Keratinocyte (primary cell): ENCODE measurements around the gene YAE1. TPM values are rescaled to one million over a fixed set of nuclear protein-coding genes. Genes with fewer than 3 reads are reported as not detected.

Experiments
- DNase-seq: peaks from one replicate; pipeline ENCODE4 v3.0.0-alpha.2; 2011; ENCODE audit warnings: low read depth, missing footprints, low spot score
- FAIRE-seq: peaks from 2 replicates; lab custom pipeline; 2011; peaks lifted over from hg19 to GRCh38; lab: Jason Lieb, UNC
- H2AFZ ChIP-seq: 2 replicates; pipeline ENCODE4 v1.6.0; 2012; ENCODE audit warnings: low read length, control low read depth, inconsistent platforms; ENCODE audit not compliant: control insufficient read depth
- H3K27ac ChIP-seq: 2 replicates; pipeline ENCODE4 v1.5.1; 2011; ENCODE audit warnings: low read length; ENCODE audit not compliant: control insufficient read depth, insufficient read depth
- H3K27me3 ChIP-seq: 3 replicates; pipeline ENCODE4 v1.6.0; 2011; ENCODE audit warnings: low read length; ENCODE audit not compliant: control insufficient read depth, insufficient read depth; ENCODE audit errors: extremely low read depth
- H3K36me3 ChIP-seq, 2 experiments: 2 replicates in 1 of 2; 3 replicates in 1 of 2; pipeline ENCODE4 v1.5.1; 2011; ENCODE audit warnings: low read length in 2 of 2, mild to moderate bottlenecking in 1 of 2; ENCODE audit not compliant: control insufficient read depth in 2 of 2, insufficient read depth in 2 of 2; ENCODE audit errors: extremely low read depth in 1 of 2
- H3K4me1 ChIP-seq: 3 replicates; pipeline ENCODE4 v1.5.1; 2011; ENCODE audit warnings: low read length; ENCODE audit not compliant: control insufficient read depth, insufficient read depth; ENCODE audit errors: extremely low read depth
- H3K4me2 ChIP-seq: 3 replicates; pipeline ENCODE4 v1.6.0; 2011; ENCODE audit warnings: low read depth, low read length; ENCODE audit not compliant: control insufficient read depth, insufficient read depth; ENCODE audit errors: extremely low read depth
- H3K4me3 ChIP-seq, 3 experiments: fragments of 200-600 bp in 1 of 3; sonication (generic) in 1 of 3; 2 replicates in 2 of 3; 3 replicates in 1 of 3; pipeline ENCODE4 v1.5.1; 2011 to 2016; ENCODE audit warnings: low read length in 3 of 3, mild to moderate bottlenecking in 3 of 3, control low read depth in 2 of 3, inconsistent platforms in 1 of 3, low read depth in 1 of 3, mixed read lengths in 1 of 3, mixed run types in 1 of 3, moderate library complexity in 1 of 3; ENCODE audit not compliant: control insufficient read depth in 2 of 3, insufficient read depth in 2 of 3; ENCODE audit errors: extremely low read depth in 1 of 3
- H3K79me2 ChIP-seq: 2 replicates; pipeline ENCODE4 v1.6.0; 2012; ENCODE audit warnings: low read length; ENCODE audit not compliant: control insufficient read depth, insufficient read depth
- H3K9ac ChIP-seq: 3 replicates; pipeline ENCODE4 v1.6.0; 2011; ENCODE audit warnings: low read length; ENCODE audit not compliant: control insufficient read depth, insufficient read depth; ENCODE audit errors: extremely low read depth
- H3K9me1 ChIP-seq: 3 replicates; pipeline ENCODE4 v1.6.0; 2011; ENCODE audit warnings: low read length; ENCODE audit not compliant: control insufficient read depth, insufficient read depth; ENCODE audit errors: extremely low read depth
- H3K9me3 ChIP-seq: 2 replicates; pipeline ENCODE4 v1.5.1; 2012; ENCODE audit warnings: low read depth, low read length; ENCODE audit not compliant: control insufficient read depth
- H4K20me1 ChIP-seq: 3 replicates; pipeline ENCODE4 v1.6.0; 2011; ENCODE audit warnings: low read length; ENCODE audit not compliant: control insufficient read depth, insufficient read depth; ENCODE audit errors: extremely low read depth
- CTCF ChIP-seq, 3 experiments: IDR thresholded peaks in 1 of 3; conservative IDR thresholded peaks in 1 of 3; optimal IDR thresholded peaks in 1 of 3; 2 replicates in 2 of 3; 3 replicates in 1 of 3; pipeline versions ENCODE3 to v1.5.1; 2011; ENCODE audit warnings: low read length in 3 of 3, mild to moderate bottlenecking in 3 of 3, moderate library complexity in 2 of 3, control low read depth in 1 of 3, inconsistent platforms in 1 of 3; ENCODE audit not compliant: insufficient read depth in 2 of 3; ENCODE audit errors: extremely low read depth in 1 of 3
- EZH2 ChIP-seq: IDR thresholded peaks from one replicate; pipeline ENCODE4 v1.6.1; 2012; ENCODE audit warnings: inconsistent platforms, mild to moderate bottlenecking, low read length, moderate library complexity
- dilution Hi-C: fragments of 300-500 bp; cut with MboI; formaldehyde crosslinking; loops from one replicate; pipeline ENCODE4 v1.7.0; 2020; ENCODE audit warnings: low sequenced_read_pairs; ENCODE audit not compliant: extremely low pct_ligation_motif_present
- polyA minus RNA-seq, 3 experiments: library from RNA; depleted of rRNA, polyadenylated mRNA; stranded (reverse); fragments of >200 nt; gene quantifications; 1 replicate in 1 of 3; 2 replicates in 1 of 3; 3 replicates in 1 of 3; pipeline ENCODE4 v1.2.3, GENCODE V29; 2011
- polyA plus RNA-seq, 5 experiments: library from polyadenylated mRNA; depleted of rRNA in 3 of 5; stranded (reverse) in 3 of 5; stranded (forward) in 1 of 5; unstranded in 1 of 5; fragments of >200 nt; gene quantifications; 1 replicate in 1 of 5; 2 replicates in 3 of 5; 3 replicates in 1 of 5; pipeline versions ENCODE4 v1.2.1 to v1.2.3, GENCODE V29; 2011 to 2012; ENCODE audit warnings: missing spikeins in 2 of 5, low read depth in 1 of 5, low replicate concordance in 1 of 5

The YAE1 gene
- polyA plus RNA-seq (21.7 to 43.7 TPM (median 23.0 TPM) in 3 replicates), polyA minus RNA-seq (2.2 to 15.9 TPM (median 4.4 TPM) in 3 replicates)
- 12.4 TPM for polyA plus RNA-seq (2011; ENCODE audit: low read depth)
- 19.5 and 35.7 TPM in 2 replicates for polyA plus RNA-seq (2011; cell fraction: cytosol; rRNA removed)
- polyA plus RNA-seq (2011; cell fraction: nucleus; rRNA removed) = 19.2 and 24.1 TPM in 2 replicates
- polyA plus RNA-seq (2012; ENCODE audit: low replicate concordance) = 12.8 and 20.3 TPM in 2 replicates
- 15.5 TPM for polyA minus RNA-seq (2011; cell fraction: cytosol; rRNA and poly(A)+ RNA removed)
- polyA minus RNA-seq (2011; cell fraction: nucleus; rRNA and poly(A)+ RNA removed) = 9.0 and 15.5 TPM in 2 replicates

GRCh38 chr7:39566023-39566921 lies at the start of gene YAE1:
Gene YAE1 (plus strand): TSS chr7:39566404. CDS start chr7:39566419, 15 bp downstream.
- DNase-seq (no peak), FAIRE-seq (no peak)
- H4K20me1 ChIP-seq = no peaks in the 10 kb centered on the region
- H3K4me2 ChIP-seq = peak within 1 kb of the TSS; percentile 91
- peak within 1 kb of the TSS; percentile 98 for H2AFZ ChIP-seq
- H3K4me1 ChIP-seq = peaks cover 12% of the 10 kb centered on the region
- dilution Hi-C loops = no loop called here
- H3K79me2 ChIP-seq = peaks cover 24% of the 10 kb centered on the region
- no peaks in the 10 kb centered on the region for H3K27me3 ChIP-seq
- no peak for TF ChIP-seq EZH2
- TF ChIP-seq CTCF (optimal IDR thresholded peaks at IDR 0.05 in 1 of 3, IDR thresholded peaks at IDR 0.05 in 1 of 3, conservative IDR thresholded peaks at IDR 0.05 in 1 of 3; ENCODE audit: extremely low read depth in 1 of 3, insufficient read depth in 2 of 3, low read length in 3 of 3) = no peak
- peaks cover 0 to 2% of the 10 kb centered on the region in 2 experiments for H3K36me3 ChIP-seq
- peak within 1 kb of the TSS; percentile 67 for H3K27ac ChIP-seq
- no peaks in the 10 kb centered on the region for H3K9me3 ChIP-seq
- peak within 1 kb of the TSS; percentile 75 for H3K9ac ChIP-seq
- H3K4me3 ChIP-seq = peak within 1 kb of the TSS; percentile 85 to 97 (median 94)
- no peaks in the 10 kb centered on the region for H3K9me1 ChIP-seq

- no peaks in the 10 kb centered on the region for H3K4me1 ChIP-seq
- H3K9me1 ChIP-seq = no peaks in the 10 kb centered on the region
- no peak overlapping the region for H2AFZ ChIP-seq
- no peak overlapping the region for H3K9ac ChIP-seq
- H4K20me1 ChIP-seq = no peaks in the 10 kb centered on the region
- TF ChIP-seq CTCF (optimal IDR thresholded peaks at IDR 0.05 in 1 of 3, IDR thresholded peaks at IDR 0.05 in 1 of 3, conservative IDR thresholded peaks at IDR 0.05 in 1 of 3; ENCODE audit: extremely low read depth in 1 of 3, insufficient read depth in 2 of 3, low read length in 3 of 3) (no peak), EZH2 (no peak)
- dilution Hi-C loops = no loop called here
- no peaks in the 10 kb centered on the region for H3K9me3 ChIP-seq
- no peaks in the 10 kb centered on the region for H3K36me3 ChIP-seq
- no peak overlapping the region for H3K4me2 ChIP-seq
- FAIRE-seq (no peak), DNase-seq (no peak)
- no peaks in the 10 kb centered on the region for H3K79me2 ChIP-seq
- peaks cover 4% of the 10 kb centered on the region for H3K27me3 ChIP-seq
- no peak overlapping the region for H3K27ac ChIP-seq
- H3K4me3 ChIP-seq = no peak overlapping the region
These were observed 49.7 kb upstream of the YAE1 start for GRCh38 chr7:39516498-39516897.
